HEK293T (cell line): ENCODE measurements around the gene NEK5.

Experiments
- BHLHE40 ChIP-seq: fragments of 450-650 bp; IDR thresholded peaks from 2 replicates; pipeline ENCODE4 v1.6.1; 2016; ENCODE audit warnings: mild to moderate bottlenecking, moderate library complexity, borderline replicate concordance
- ELF4 ChIP-seq: fragments of 450-650 bp; IDR thresholded peaks from 2 replicates; pipeline ENCODE4 v1.6.1; 2017; ENCODE audit warnings: antibody characterized with exemption
- FOXK2 ChIP-seq: fragments of 450-650 bp; IDR thresholded peaks from 2 replicates; pipeline ENCODE4 v1.6.1; 2016; ENCODE audit warnings: mild to moderate bottlenecking
- FOXM1 ChIP-seq: fragments of 450-650 bp; IDR thresholded peaks from 2 replicates; pipeline ENCODE4 v1.6.1; 2017; ENCODE audit warnings: mild to moderate bottlenecking, borderline replicate concordance
- L3MBTL2 ChIP-seq: fragments of 450-650 bp; conservative IDR thresholded peaks from 2 replicates; pipeline ENCODE4 v1.6.1; 2016; ENCODE audit warnings: mild to moderate bottlenecking
- NFRKB ChIP-seq: fragments of 450-650 bp; IDR thresholded peaks from 2 replicates; pipeline ENCODE4 v1.6.1; 2016; ENCODE audit warnings: mild to moderate bottlenecking, moderate library complexity
- PKNOX1 ChIP-seq: fragments of 450-650 bp; IDR thresholded peaks from 2 replicates; pipeline ENCODE4 v1.6.1; 2016
- SP1 ChIP-seq: fragments of 450-650 bp; IDR thresholded peaks from 2 replicates; pipeline ENCODE4 v1.6.1; 2017
- SUZ12 ChIP-seq: fragments of 450-650 bp; IDR thresholded peaks from 2 replicates; pipeline ENCODE4 v1.6.1; 2016; ENCODE audit warnings: mild to moderate bottlenecking
- TARDBP ChIP-seq: fragments of 450-650 bp; IDR thresholded peaks from 2 replicates; pipeline ENCODE4 v1.6.1; 2016
- ZNF384 ChIP-seq: fragments of 450-650 bp; IDR thresholded peaks from 2 replicates; pipeline ENCODE4 v1.6.1; 2016

DNA sequence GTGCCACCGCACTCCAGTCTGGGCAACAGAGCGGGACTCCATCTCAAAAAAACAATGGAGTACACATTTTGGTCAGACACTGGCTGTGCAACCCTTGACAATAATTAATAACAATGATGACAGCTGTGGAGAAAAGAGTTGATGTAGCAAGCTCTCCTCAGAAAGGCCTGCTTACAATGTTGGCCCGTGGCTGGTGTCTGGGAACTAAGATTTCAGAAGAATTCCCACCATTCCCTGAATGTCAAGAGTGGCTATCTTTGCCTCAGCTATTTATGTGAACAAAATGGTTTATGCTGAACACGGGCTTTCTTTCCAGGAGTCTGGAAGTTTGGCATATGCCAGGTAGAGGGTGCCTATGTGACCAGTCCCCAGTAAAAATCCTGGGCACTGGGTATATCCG is 25.5 kb downstream of the NEK5 start:
- TF ChIP-seq ELF4 (no peak), FOXM1 (no peak), SUZ12 (no peak), ZNF384 (no peak), SP1 (no peak), NFRKB (no peak), L3MBTL2 (no peak), TARDBP (no peak), FOXK2 (no peak), PKNOX1 (no peak), BHLHE40 (no peak)
